NCI-H526 (cell line): ENCODE data around the gene HSD17B14.
"Not testable (repeated sequence)": the region's sequence is repeated elsewhere in the genome, so short reads cannot be mapped to it uniquely, and the experiment has no call there.

Experiments
- DNase-seq, 2 experiments: peaks; one replicate each; lab custom pipeline; 2025; lab: John Stamatoyannopoulos, UW

The HSD17B14 gene

DNA sequence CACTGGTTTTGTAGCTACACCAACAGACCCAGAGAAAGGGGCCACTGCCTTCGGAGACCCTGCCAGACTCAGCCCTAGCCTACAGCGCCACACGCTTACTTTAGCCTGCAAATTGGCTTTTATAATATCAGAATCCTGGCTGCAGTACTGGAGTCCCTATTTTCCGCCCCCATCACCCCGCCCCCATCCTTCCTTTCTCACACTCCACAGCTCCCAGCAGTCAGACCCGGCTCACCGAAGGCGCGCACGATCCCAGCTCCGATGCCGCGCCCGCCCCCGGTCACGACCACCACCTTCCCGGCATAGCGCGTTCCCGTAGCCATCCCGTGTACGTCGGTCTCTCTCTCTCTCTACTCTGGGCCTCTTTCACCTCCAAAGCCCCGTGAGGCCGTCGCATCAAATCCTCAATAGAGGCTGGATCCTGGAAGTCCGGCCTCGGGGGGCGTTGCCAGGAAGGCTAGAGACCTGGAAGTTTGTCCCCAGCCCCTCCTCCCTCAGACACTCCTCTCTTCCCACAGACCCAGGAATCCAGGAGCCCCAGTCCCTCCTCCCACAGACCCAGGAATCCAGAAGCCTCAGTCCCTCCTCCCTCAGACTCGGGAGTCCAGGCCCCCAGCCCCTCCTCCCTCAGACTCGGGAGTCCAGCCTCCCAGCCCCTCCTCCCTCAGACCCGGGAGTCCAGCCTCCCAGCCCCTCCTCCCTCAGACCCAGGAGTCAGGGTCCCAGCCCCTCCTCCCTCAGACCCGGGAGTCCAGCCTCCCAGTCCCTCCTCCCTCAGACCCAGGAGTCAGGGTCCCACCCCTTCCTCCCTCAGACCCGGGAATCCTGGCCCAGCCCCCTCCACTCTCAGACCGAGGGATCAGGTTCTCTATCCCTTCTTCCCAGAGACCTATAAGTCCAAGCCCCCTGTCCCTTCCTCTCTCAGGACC, at the start of gene HSD17B14:
Gene HSD17B14, minus strand, starts transcription at position 403 of the 929 bp plus-strand sequence. Its CDS starts 80 bp downstream, at position 323.
- peak; percentile 2 to 53 for DNase-seq

DNA sequence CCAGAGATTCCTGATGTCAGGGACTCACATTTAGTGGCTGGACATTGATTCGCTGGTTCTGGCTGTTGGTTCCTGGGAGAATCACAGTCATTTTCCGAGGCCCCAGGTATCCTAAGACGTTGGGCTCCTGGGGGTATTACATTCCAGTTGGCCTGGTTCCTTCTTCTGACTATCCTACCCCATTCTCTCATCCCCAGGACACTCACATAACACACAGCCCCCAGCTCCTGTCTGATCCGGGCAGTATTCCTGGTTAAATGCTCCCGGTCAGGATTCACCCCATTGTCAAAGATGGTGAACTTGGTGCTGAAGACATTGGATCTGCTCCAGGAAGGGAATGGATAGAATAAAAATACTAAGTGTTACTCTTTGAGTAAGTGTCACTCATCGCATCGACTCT, 47.4 kb upstream of the HSD17B14 start:
- DNase-seq = no peak

- peak in 1 of 2 experiments; percentile 37 for DNase-seq
Measured at GRCh38 chr19:48881741-48882657, 45.7 kb upstream of the HSD17B14 start.

GRCh38 chr19:48879696-48880095, 43.4 kb upstream of the HSD17B14 start:
- DNase-seq = not testable (repeated sequence)

DNA sequence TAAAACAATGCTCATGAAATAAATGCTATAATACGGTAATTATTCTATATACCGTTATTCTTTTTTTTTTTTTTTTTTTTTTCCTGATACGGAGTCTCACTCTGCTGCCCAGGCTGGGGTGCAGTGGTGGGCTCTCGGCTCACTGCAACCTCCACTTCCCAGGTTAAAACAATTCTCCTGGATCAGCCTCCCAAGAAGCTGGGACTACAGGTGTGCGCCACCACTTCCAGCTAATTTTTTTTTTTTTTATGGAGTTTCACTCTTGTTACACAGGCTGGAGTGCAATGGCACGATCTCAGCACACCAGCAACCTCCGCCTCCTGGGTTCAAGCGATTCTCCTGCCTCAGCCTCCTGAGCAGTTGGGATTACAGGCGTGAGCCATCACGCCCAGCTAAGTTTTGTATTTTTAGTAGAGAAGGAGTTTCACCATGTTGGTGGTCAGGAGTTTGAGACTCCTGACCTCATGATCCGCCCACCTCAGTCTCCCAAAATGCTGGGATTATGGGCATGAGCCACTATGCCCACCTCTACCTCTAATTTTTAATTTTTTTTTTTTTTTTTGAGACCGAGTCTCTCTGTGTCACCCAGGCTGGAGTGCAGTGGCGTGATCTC, 42.8 kb upstream of the HSD17B14 start:
- DNase-seq = no peak

DNA sequence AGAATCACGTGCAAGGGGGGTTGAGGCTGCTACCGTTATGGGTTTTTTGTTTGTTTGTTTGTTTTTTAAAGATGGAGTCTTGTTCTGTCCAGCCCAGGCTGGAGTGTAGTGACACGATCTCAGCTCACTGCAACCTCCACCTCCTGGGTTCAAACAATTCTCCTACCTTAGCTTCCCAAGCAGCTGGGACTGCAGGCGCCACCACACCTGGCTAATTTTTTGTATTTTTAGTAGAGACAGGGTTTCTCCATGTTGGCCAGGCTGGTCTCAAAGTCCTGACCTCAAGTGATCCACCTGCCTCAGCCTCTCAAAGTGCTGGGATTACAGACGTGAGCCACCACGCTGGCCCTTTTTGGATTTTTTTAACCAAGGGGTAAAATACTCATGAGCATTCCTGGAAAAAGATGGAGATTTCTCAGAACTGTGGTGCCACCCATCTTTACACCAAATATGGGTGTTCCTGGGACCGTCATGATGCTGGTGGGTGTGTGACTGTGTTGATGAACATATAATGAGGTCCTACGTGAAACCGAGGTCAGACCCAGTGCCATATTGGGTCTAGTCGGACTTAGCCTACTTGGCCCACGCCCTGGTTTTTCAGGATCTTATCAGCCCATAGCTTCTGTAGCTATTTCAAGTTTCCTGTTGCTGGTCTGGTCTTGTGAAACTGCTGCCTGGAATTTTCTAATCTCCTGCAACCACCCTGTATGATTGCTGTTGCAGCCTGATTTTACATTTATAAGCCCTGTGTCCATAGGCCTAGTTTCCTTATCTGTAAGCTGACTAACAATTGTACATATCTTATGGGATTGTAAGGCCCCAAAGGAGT, 42.1 kb upstream of the HSD17B14 start:
- DNase-seq = no peak

DNA sequence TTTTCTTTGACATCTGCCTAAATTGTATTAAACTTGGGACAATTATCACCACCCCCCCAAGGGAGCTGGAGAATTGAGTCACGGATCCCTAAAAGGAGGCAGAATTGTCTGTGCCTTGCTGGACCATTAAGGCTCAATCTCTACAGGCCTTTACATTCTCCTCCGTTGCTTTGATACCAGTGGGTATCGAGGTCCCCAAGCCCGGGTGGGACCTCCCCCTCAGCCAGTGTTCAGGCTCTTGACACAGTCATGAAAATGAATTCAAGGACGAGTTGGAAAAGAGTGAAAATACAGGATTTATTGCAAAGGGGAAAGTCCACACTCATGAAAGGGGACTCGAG, 41.5 kb upstream of the HSD17B14 start:
- no peak for DNase-seq

- not testable (repeated sequence) for DNase-seq
Measured at GRCh38 chr19:48876043-48876981, 40.0 kb upstream of the HSD17B14 start.

DNA sequence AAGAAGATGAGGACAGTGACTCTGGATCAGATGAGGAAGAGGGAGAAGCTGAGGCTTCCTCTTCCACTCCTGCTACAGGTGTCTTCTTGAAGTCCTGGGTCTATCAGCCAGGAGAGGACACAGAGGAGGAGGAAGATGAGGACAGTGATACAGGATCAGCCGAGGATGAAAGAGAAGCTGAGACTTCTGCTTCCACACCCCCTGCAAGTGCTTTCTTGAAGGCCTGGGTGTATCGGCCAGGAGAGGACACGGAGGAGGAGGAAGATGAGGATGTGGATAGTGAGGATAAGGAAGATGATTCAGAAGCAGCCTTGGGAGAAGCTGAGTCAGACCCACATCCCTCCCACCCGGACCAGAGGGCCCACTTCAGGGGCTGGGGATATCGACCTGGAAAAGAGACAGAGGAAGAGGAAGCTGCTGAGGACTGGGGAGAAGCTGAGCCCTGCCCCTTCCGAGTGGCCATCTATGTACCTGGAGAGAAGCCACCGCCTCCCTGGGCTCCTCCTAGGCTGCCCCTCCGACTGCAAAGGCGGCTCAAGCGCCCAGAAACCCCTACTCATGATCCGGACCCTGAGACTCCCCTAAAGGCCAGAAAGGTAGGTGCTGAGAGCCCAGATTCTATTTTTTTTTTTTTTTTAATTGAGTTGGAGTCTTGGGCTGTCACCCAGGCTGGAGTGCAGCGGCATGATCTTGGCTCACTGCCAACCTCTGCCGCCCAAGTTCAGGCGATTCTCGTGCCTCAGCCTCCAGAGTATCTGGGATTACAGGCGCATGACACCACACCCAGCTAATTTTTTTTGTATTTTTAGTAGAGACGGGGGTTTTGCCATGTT, 38.2 kb upstream of the HSD17B14 start:
- DNase-seq = no peak

DNA sequence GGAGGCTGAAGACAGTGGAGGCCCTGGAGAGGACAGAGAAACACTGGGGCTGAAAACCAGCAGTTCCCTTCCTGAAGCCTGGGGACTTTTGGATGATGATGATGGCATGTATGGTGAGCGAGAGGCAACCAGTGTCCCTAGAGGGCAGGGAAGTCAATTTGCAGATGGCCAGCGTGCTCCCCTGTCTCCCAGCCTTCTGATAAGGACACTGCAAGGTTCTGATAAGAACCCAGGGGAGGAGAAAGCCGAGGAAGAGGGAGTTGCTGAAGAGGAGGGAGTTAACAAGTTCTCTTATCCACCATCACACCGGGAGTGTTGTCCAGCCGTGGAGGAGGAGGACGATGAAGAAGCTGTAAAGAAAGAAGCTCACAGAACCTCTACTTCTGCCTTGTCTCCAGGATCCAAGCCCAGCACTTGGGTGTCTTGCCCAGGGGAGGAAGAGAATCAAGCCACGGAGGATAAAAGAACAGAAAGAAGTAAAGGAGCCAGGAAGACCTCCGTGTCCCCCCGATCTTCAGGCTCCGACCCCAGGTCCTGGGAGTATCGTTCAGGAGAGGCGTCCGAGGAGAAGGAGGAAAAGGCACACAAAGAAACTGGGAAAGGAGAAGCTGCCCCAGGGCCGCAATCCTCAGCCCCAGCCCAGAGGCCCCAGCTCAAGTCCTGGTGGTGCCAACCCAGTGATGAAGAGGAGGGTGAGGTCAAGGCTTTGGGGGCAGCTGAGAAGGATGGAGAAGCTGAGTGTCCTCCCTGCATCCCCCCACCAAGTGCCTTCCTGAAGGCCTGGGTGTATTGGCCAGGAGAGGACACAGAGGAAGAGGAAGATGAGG, 37.4 kb upstream of the HSD17B14 start:
- no peak for DNase-seq

DNA sequence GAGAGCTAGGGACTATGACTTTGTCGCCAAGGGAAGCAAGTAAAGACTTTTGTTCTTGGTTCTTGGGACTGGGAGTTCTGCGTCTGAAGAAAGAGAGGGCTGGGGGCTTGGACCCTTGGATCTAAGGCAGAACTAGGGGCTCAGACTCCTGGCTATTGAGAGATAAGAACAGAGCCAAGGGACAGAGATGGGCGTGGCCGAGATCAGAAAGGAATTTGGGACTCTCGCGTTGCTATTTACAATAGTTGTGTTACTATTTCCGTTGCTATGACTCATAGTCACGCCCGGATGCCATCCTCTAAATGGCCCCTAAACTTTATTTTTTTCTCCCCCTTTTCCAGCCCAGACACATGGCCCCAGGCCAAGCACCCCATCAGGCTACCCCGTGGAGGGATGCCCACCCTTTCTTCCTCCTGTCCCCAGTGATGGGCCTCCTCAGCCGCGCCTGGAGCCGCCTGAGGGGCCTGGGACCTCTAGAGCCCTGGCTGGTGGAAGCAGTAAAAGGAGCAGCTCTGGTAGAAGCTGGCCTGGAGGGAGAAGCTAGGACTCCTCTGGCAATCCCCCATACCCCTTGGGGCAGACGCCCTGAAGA, 36.7 kb upstream of the HSD17B14 start:
- peak; percentile 60 to 65 for DNase-seq

- DNase-seq = peak; percentile 95 to 97
Measured at GRCh38 chr19:48872182-48872883, 36.0 kb upstream of the HSD17B14 start, which contains the start of gene PPP1R15A. Gene PPP1R15A, plus strand, starts transcription at chr19:48872421. Its CDS starts 813 bp downstream, at chr19:48873234.

DNA sequence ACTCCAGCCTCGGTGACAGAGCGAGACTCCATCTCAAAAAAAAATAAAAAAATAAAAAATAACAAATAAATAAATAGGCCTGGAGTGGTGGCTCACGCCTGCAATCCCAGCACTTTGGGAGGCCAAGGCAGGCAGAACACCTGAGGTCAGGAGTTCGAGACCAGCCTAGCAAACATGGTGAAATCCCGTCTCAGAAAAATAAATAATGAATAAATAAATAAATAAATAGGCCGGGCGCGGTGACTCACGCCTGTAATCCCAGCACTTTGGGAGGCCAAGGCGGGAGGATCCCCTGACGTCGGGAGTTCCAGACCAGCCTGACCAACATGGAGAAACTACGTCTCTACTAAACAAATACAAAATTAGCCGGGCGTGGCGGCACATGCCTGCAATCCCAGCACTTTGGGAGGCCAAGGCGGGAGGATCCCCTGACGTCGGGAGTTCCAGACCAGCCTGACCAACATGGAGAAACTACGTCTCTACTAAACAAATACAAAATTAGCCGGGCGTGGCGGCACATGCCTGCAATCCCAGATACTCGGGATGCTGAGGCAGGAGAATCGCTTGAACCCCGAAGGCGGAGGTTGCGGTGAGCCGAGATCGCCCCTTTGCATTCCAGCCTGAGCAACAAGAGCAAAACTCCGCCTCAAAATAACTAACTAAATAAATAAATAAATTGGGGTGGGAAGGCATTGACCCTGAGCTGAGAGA, 35.3 kb upstream of the HSD17B14 start:
- not testable (repeated sequence) for DNase-seq

- DNase-seq = no peak
Measured at GRCh38 chr19:48870048-48870447, 33.8 kb upstream of the HSD17B14 start.

DNA sequence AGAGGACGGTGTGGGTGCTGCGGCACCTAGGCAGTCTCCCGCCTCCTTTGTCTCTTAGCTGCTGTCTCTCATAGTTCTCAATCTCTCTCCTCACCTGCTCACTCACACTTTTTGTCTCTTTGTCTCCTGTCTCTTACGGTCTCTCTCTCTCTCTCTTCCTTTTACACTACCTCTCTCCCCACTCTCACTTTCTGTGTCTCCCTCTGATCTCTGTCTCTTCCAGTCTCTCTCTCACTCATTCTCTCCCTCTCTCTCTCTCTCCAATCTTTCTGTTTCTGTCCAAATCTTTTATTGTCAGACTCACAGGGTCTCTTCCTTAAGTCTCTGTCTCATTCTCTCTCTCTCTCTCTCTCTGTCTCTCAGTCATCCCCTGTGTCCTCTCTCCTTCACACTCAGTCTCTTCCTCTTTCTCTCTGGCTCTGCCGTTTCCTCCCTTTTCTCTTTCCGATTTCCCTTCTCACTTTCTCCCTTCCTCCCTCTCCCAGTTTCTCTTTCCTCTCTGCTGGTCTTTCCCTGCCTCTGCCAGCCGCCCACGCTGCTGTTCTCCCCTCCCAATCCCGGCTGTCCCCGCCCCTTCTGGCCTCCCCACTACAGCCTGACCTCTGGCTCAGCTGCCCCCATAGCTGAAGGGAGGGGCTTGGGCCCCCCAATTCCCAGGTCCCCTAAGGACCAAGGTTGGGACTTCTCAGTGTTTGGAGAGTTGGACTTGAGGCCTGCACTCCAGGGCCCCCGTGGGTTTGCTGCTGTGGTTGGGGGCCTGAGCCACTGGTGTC, 32.0 kb upstream of the HSD17B14 start, which contains the start of gene PLEKHA4:
Gene PLEKHA4, minus strand, starts transcription at position 504 of the 773 bp plus-strand sequence. CDS start 997 bp downstream, outside the sequence.
- DNase-seq = no peak

GRCh38 chr19:48867746-48868113, 31.4 kb upstream of the HSD17B14 start:
- no peak for DNase-seq
